T-helper 9 cell (primary cell): ENCODE data around the gene PRKAR2A.
"Not testable (repeated sequence)": the region's sequence is repeated elsewhere in the genome, so short reads cannot be mapped to it uniquely, and the experiment has no call there.

Experiments used
- DNase-seq: peaks from one replicate; pipeline ENCODE4 v3.0.0-alpha.2; 2020

PRKAR2A gene

GRCh38 chr3:48835650-48836366, 11.9 kb downstream of the PRKAR2A start:
- no peak for DNase-seq

GRCh38 chr3:48832684-48833083, 15.0 kb downstream of the PRKAR2A start:
- DNase-seq: no peak

GRCh38 chr3:48830715-48831114, 17.0 kb downstream of the PRKAR2A start:
- no peak for DNase-seq

DNA sequence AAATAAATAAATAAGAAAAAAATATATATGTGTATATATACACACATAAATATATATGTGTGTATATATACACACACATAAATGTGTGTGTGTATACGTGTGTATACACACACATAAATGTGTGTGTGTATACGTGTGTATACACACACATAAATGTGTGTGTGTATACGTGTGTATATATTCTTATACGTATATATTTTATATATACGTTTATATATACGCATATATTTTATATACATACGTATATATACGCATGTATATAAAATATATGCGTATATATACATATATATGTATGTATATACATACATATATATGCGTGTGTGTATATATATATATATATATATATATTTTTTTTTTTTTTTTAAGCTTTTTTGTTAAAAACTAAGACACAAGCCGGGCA, 18.1 kb downstream of the PRKAR2A start:
- DNase-seq: not testable (repeated sequence)

DNA sequence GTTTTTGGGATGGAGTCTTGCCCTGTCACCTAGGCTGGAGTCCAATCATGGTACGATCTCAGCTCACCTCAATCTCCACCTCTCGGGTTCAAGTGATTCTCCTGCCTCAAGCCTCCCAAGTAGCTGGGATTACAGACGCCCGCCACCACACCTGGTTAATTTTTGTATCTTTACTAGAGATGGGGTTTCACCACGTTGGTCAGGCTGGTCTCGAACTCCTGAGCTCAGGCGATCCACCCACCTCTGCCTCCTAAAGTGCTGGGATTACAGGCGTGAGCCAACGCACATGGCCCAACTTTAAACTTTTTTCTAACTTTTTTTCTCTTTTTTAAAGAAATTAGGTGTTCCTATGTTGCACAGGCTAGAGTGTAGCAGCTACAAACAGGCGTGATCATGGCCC, 19.8 kb downstream of the PRKAR2A start:
- not testable (repeated sequence) for DNase-seq

GRCh38 chr3:48826451-48826850, 21.2 kb downstream of the PRKAR2A start:
- DNase-seq: no peak

- DNase-seq: no peak
Measured at GRCh38 chr3:48820612-48821324, 26.9 kb downstream of the PRKAR2A start.

DNA sequence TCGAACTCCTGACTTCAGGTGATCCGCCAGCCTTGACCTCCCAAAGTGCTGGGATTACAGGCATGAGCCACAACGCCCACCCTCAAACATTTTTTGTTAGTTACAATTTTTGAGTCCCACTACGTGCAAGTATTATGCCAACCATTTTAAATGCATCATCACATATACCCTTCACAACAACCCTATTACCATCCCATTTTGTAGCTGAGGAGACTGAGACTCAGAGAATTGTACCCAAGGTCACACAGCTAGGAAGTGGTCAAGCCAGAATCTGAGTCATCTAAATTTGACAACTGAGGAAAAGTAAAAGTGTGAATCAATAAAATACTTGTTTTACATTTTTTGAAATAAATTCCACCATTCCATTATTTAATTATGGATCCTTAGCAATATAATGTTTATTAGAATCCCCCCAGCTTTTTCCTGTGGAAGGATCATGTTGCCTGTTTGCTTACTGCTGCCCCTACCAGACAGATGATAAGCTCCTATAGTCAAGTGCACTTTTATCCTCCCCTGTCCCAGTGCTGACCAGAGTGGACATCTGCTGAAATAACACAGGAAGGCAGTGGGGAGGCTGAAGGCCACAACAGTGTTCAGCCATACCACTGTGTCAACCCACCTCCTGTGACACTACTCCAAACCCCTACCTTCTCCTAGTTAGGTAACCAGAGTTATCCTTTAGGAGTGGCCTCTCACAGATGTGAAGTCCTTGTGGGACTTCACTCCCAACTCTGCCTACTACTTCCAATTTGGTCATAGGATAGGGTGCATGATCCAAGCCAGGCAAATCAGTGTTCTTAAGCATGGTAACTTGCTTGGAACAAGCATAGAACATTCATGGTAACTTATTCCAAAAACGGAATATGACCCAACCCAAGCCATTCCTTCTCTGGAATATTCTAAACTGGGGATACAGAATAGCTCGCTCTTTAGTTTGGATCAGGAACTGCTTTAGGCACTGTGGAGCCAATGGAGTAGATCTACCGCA, 28.1 kb downstream of the PRKAR2A start:
- DNase-seq: no peak

- no peak for DNase-seq
Measured at GRCh38 chr3:48811524-48811923, 36.1 kb downstream of the PRKAR2A start.

DNA sequence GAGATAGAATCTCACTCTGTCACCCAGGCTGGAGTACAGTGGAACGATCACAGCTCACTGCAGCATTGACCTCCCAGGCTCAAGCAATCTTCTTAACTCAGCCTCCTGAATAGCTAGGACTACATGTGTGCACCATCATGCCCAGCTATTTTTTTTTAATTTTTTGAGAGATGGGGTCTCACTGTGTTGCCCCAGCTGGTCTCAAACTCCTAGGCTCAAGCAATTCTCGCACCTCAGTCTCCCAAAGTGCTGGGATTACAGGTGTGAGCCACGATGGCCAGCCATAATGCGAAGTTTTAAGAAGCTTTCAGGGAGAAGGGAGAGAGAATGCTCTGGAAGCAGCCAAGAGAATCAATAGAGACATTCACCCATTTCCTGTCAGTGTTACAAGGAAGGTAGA, 42.7 kb downstream of the PRKAR2A start:
- no peak for DNase-seq

DNA sequence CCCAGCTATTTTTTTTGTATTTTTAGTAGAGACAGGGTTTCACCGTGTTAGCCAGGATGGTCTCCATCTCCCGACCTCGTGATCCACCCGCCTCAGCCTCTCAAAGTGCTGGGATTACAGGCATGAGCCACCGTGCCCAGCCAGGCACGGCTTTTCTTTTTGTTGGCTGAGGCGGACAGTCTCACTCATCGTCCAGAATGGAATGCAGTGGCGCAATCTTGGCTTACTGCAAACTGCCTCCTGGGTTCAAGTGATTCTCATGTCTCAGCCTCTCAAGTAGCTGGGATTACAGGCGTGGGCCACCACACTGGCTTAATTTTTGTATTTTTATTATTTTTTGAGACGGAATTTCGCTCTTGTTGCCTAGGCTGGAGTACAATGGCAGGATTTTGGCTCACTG, 46.8 kb downstream of the PRKAR2A start:
- DNase-seq: not testable (repeated sequence)

GRCh38 chr3:48798998-48799397, 48.7 kb downstream of the PRKAR2A start:
- no peak for DNase-seq

GRCh38 chr3:48797626-48798025, 50.0 kb downstream of the PRKAR2A start:
- DNase-seq: no peak

DNA sequence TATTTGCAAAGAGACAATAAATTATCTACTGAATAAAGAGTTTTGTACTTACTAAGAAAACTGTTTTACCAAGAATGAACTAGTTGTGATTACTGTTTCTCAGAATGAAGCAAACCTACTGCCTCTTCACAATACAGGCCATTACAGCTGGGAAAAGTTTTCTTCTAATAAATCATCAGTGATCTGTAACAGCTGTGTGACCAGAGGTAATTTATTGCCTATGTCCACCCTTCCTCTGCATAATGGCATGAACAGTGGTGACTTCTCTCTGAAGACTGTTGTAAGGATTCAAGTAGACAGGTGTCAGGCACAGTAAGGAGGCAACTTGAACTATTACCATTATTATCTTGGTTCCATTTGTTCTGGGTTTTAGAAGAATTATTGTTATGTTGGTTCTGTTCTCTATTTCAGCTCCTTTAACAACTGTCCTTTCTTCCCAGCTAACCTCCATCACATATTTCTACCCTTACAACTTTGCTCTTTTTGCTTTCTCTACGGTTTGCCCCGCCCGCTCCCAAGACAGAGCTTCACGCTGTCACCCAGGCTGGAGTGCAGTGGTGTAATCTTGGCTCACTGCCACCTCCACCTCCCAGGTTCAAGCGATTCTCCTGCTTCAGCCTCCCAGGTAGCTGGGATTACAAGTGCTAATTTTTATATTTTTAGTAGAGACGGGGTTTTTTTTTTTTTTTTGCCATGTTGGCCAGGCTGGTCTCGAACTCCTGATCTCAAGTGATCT, 51.5 kb downstream of the PRKAR2A start:
- DNase-seq: no peak

- not testable (repeated sequence) for DNase-seq
Measured at GRCh38 chr3:48793484-48793883, 54.2 kb downstream of the PRKAR2A start.

- no peak for DNase-seq
Measured at GRCh38 chr3:48789665-48790064, 58.0 kb downstream of the PRKAR2A start.

DNA sequence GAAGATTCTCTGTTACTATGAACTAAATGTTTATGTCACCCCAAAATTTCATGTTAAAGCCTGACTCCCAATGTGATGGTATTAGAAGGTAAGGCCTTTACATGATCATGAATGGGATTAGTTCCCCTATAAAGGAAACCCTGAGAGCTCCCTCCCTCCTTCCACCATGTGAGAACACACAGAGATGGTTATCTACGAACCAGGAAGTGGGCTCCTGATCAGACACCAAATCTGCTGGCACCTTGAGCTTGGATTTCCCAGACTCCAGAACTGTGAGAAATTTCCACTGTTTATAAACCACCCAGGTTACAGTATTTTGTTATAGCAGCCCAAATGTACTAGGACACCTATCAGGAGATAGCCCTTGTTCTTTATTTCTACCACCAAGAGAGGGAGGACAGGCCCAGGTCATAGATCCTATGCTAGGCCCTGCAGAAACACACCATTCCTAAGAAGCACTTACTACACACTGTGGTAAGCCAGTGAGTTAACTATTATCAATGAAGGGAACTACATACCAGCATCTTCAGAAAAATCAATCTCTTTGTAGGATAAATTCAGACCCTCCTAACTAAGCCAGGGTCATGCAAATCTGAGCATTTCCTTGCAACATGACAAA, 59.0 kb downstream of the PRKAR2A start:
- DNase-seq: no peak

GRCh38 chr3:48784426-48785120, 63.1 kb downstream of the PRKAR2A start:
- no peak for DNase-seq

DNA sequence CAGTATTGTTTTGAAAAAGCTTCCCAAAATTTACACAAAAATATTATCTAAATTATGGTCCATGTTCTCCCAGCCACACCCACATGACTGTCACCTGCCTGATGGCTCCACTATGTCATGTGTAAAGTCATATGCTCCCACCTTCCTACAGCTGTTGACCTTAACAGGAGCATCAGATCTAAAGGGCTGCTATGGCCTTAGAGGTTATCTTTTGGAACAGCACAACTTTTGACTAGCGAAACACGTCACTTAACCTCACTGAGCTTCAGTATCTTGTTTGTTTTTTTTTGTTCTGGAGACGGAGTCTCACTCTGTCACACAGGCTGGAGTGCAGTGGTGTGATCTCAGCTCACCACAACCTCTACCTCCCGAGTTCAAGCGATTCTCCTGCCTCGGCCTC, 64.4 kb downstream of the PRKAR2A start:
- no peak for DNase-seq

DNA sequence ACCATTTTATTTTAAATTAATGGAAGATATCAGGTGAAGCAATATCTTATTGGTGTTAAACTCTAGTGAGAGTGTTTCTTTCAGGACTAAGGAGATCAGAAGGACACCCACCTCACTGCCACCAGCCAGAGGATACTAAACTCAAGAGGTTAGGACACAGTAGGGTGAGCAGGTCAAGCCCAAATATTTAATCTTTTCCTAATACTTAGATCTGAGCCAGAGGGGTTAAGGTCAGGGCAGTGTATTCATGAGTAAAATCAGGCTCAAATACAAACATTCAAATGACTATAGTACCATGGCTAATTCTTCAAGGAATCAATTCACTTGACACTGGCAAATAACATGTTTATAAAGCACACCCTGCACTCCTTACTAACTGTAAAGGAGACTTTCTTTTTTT, 65.6 kb downstream of the PRKAR2A start:
- DNase-seq: no peak

DNA sequence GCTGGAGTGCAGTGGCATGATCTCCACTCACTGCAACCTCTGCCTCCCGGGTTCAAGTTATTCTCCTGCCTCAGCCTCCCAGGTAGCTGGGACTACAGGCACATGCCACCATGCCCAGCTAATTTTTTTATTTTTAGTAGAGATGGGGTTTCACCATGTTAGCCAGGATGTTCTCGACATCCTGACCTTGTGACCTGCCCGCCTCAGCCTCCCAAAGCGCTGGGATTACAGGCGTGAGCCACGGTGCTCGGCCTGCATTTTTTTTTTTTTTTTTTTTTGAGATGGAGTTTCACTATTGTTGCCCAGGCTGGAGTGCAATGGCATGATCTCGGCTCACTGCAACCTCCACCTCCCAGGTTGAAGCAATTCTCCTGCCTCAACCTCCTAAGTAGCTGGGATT, 69.1 kb downstream of the PRKAR2A start:
- DNase-seq: not testable (repeated sequence)
